GM19023 (cell line): ENCODE data around the gene PDE10A.
"Not testable (repeated sequence)": the region's sequence is repeated elsewhere in the genome, so short reads cannot be mapped to it uniquely, and the experiment has no call there.

Experiments used
- ATAC-seq: cut with Tn5 transposase; IDR thresholded peaks from one replicate; pipeline ENCODE4 v1.9.1; 2021; ENCODE audit warnings: mild to moderate bottlenecking, moderate library complexity; ENCODE audit not compliant: unreplicated experiment

Gene PDE10A

GRCh38 chr6:165486183-165487137, 176.6 kb downstream of the PDE10A start:
- ATAC-seq = no peak

DNA sequence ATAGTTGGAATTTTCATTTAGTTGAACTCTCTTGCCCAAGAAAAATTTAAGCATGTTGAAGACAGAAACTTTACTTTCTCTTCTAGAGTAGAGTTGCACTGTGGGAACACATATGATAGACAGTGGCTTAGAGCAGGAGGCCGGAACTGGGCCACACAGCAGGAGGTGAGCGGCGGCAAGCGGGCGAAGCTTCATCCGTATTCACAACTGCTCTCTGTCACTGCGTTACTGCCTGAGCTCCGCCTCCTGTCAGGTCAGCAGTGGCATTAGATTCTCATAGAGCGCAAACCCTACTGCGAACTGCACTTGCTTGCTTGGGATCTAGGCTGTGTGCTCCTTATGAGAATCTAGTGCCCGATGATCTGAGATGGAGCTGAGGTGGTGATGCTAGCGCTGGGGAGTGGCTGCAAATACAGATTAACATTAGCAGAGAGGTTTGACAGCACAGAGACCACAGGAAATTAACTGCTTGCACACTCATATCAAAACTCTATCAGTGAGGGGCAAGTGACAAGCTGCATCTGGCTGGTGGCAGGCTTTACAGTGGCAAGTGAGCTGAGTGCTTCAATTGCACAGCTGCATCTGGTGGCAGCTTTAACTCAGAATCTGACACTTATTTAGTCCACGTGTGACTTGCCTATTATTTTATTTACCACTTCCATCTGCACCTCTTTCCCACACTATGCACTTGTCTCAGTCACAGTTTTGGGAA, 178.7 kb downstream of the PDE10A start:
- ATAC-seq = no peak

GRCh38 chr6:165481921-165482320, 181.1 kb downstream of the PDE10A start:
- ATAC-seq = no peak

DNA sequence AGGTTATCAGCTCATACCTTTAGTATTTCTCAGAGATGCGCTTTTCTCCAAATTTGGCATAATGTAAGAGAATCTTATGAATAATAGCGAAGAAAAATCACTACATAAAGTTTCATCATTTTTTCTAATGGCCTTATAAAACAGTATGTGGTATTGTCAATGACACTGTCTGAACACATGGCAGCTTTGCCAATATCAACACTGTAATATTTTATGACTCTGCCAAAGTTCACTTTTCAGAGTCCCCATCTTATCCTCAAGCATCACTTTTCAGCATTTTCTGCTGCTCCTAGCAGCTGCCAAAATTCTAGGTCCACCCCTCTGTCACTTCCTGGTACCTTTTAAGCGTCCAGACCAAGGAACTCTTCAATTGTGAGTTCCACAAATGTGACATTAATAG, 182.1 kb downstream of the PDE10A start:
- no peak for ATAC-seq

DNA sequence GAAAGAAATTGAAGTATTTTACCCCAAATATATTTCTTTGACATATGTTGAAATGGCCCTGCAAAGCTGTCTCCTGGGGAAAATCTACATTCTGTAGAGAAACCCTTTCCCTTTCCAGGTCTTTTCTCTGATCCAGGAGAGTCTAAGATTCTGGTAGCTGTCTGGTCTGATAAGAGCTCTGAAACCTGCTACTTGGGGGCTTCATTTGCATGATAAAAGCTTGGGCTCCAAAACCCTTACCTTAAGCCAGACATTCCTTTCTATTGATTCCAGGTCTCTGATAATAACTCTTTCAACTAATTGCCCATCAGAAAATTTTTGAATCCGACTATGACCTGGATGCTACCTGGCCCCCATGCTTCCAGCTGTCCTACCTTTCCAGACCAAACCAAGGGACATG, 184.5 kb downstream of the PDE10A start:
- no peak for ATAC-seq

DNA sequence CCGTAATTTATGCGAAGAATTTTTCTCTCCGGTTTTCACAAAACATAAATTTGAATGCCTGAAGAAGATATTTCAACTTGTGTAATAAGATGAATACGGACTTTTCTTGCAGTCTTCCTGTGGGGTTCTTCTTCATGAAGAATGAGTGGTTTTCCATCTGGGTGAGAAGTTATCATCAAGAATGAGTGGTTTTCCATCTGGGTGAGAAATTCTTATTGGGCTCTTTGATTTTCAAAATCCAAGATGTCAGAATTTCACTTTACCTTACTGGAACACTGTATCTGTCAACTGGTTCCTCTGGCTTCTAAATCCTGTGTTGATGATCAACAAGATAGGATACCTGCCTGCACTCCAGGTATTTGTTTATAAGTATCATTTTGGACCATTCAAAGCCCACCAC, 193.6 kb downstream of the PDE10A start:
- no peak for ATAC-seq

DNA sequence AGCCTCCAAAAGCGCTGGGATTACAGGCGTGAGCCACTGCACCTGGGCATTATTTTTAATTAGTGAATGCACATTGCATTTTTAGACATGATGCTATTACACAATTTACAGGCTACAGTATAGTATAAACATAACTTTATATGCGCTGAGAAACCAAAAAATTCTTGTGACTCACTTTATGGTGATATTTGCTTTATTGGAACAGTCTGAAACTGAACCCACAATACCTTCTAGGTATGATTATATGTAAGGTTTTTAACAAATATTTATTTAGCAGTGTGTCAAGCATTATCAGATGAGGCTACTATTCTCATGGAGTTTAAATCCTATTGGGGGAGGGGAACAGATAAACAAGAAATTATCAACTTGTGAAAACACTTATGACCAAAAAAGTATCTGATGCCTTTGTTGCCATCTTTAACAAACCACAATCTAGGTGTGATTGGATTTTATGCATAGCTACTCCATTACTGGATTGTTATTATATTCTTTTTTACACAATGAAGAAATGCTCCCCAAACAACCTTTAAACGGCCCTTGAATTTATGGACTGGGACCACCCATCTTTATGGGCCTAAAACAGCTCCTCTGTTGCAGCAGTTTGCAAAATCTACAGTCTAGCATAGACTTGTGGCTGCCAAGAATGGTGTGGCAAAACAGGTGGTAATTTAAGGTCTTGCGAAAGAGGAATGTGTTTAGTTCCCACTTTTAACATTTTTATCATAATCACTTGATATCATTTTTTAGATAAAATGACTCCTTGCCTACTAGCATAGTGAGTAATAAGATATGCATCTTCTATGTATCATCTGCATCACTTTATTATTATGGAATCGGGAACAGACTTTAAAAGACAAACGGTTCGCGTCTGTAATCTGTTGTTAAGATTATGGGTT, 194.5 kb downstream of the PDE10A start:
- ATAC-seq = no peak

DNA sequence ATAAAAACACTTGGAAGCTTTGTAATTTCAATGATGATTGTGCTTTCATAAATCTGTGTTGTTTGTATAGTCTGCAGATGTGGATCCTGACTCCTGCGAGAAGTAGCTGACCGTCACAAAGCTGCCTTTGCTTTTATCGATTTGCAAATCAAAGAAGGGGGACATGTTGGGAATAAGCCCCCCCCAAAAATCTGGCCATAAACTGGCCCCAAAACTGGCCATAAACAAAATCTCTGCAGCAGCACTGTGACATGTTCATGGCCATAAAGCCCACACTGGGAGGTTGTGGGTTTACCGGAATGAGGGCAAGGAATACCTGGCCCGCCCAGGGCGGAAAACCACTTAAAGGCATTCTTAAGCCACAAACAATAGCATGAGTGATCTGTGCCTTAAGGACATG, 199.5 kb downstream of the PDE10A start:
- ATAC-seq = not testable (repeated sequence)

- ATAC-seq = not testable (repeated sequence)
Observed at GRCh38 chr6:165459605-165460301, 203.3 kb downstream of the PDE10A start.

DNA sequence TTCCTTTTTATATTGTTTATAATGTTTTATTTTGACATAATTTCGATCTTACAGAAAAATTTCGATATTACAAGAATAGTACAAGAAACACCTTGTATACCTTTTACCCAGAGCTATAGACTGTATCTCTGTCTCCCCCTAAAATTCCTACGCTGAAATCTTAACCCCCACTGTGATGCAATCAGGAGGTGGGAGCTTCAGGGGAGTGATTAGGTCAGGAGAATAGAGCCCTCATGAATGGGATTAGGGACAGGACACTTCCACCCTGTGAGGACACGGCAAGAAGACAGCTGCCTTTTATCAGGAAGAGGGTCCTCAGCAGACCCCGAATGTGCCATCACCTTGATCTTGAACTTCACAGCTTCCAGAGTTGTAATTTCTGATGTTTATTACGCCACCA, 204.9 kb downstream of the PDE10A start:
- no peak for ATAC-seq

- ATAC-seq = no peak
Observed at GRCh38 chr6:165456286-165456685, 206.8 kb downstream of the PDE10A start.

GRCh38 chr6:165455488-165455887, 207.6 kb downstream of the PDE10A start:
- no peak for ATAC-seq

- ATAC-seq = no peak
Observed at GRCh38 chr6:165453395-165453794, 209.6 kb downstream of the PDE10A start.

DNA sequence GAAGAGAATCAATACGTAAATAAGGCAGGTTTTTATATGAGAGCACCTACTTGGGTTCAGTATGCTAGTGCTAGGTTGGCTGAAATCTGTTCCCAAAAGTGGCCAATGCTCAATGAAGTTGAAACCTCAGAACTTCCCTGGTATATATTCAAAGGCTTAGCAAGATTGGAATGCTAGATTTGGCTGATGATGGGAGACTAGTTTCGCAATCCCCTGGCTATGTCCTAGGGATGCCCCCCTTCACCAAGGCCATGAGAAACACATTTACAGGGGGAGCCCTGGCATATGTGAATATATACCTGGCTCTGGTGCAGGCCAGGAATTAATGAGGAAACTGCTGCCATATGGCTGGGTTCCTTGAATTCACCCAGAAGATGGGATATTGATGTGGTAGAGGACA, 211.2 kb downstream of the PDE10A start:
- ATAC-seq = no peak

DNA sequence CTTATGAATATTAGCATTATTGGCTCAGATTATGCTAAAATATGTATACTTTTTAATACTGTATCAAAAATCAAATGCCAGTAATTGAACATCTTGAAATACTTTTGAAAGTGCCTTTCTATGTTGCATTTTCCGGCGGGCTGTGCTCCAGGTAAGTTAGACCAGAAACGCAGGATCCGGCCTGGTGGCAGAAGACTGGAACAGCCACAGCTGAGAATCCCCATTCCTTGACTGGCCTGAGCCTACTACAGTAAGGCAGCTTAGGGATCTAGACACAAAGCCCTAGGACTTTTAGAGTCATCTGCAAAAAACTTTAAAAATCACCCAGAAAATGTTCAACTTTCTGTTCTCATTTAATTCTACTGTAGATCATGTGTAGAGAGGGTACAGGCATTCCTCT, 214.8 kb downstream of the PDE10A start:
- ATAC-seq = no peak

DNA sequence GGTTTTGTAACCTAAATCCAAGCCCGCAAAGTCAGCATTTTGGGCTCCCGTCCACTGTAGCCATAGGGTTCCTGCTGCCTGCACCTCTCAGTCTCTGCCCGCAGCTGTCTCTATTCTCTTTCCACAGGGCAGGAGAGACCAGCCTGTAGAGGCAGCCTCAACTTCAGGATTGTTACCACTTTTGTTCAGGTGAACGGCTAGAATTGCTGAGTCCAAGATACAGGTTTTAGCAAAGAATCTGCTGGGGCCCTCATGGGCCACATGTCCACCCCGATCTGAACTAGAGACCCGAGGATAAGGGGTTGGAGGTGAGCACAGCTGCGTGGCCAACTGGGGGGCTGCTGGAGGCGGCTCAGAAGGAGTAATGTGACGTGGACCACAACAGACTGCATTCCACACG, 215.9 kb downstream of the PDE10A start:
- ATAC-seq = no peak

GRCh38 chr6:165446331-165446730, 216.7 kb downstream of the PDE10A start:
- ATAC-seq = no peak

DNA sequence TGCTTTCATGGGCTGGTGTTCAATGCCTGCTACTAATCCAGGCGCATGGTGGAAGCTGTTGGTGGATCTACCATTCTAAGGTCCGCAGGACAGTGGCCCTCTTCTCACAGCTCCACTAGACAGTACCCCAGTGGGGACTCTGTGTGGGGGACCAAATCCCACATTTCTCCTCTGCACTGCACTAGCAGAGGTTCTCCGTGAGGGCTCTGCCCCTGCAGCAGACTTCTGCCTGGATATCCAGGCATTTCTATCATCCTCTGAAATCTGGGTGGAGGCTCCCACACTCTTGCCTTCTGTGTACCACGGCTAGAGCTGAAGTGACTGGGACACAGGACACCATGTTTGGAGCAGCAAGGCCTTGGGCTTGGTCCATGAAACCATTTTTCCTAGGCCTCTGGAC, 219.6 kb downstream of the PDE10A start:
- no peak for ATAC-seq

GRCh38 chr6:165441181-165441580, 221.9 kb downstream of the PDE10A start:
- no peak for ATAC-seq

- no peak for ATAC-seq
Observed at GRCh38 chr6:165439928-165440554, 223.0 kb downstream of the PDE10A start.
